Upper lobe of left lung (tissue), 6 donors: ENCODE data around the gene TROAP. TPM values are rescaled to one million over a fixed set of nuclear protein-coding genes. Genes with fewer than 3 reads are reported as not detected.
A peak's percentile ranks its signal among the peaks of the same experiment; 100 is the strongest.

ENCODE experiments used
- ATAC-seq, 2 donors: fragments of 200-7000 bp; cut with Tn5 transposase; one replicate each; pipeline ENCODE4 v1.9.1; 2022; ENCODE audit warnings: mild to moderate bottlenecking in 2 of 2, moderate library complexity in 2 of 2; ENCODE audit not compliant: low FRiP score in 2 of 2
- DNase-seq, 2 donors: peaks; one replicate each; pipeline ENCODE4 v3.0.0-alpha.2; 2019 to 2020
- H3K27ac ChIP-seq, 4 donors: fragments of 200-600 bp; sonication (generic); one replicate each; pipeline ENCODE4 v1.5.1; 2016 to 2019
- H3K27me3 ChIP-seq, 4 donors: fragments of 200-600 bp; sonication (generic); one replicate each; pipeline ENCODE4 v1.5.1; 2017 to 2019
- H3K36me3 ChIP-seq, 4 donors: fragments of 200-600 bp; sonication (generic); one replicate each; pipeline ENCODE4 v1.5.1; 2016 to 2019
- H3K4me1 ChIP-seq, 4 donors: fragments of 200-600 bp; sonication (generic); one replicate each; pipeline ENCODE4 v1.5.1; 2018 to 2019
- H3K4me3 ChIP-seq, 4 donors: fragments of 200-600 bp; sonication (generic); one replicate each; pipeline ENCODE4 v1.5.1; 2017 to 2019; ENCODE audit warnings: mild to moderate bottlenecking in 2 of 4, moderate library complexity in 1 of 4
- H3K9me3 ChIP-seq, 4 donors: fragments of 200-600 bp; sonication (generic); one replicate each; pipeline ENCODE4 v1.5.1; 2018 to 2019
- CTCF ChIP-seq, 6 experiments: fragments of 450-650 bp in 4 of 6; fragments of 200-600 bp in 2 of 6; sonication (generic) in 2 of 6; IDR thresholded peaks; one replicate each; pipeline ENCODE4 v1.5.1; 2016 to 2019; ENCODE audit warnings: antibody characterized with exemption in 6 of 6
- EP300 ChIP-seq, 4 donors: sonication (generic); formaldehyde crosslinking; IDR thresholded peaks; one replicate each; pipeline ENCODE4 v1.5.1; 2017; ENCODE audit warnings: antibody characterized with exemption in 4 of 4, control low read depth in 2 of 4
- POLR2A ChIP-seq, 4 donors: fragments of 450-650 bp; IDR thresholded peaks; one replicate each; pipeline ENCODE4 v1.5.1; 2016 to 2017; ENCODE audit warnings: antibody characterized with exemption in 4 of 4, mild to moderate bottlenecking in 2 of 4
- POLR2AphosphoS5 ChIP-seq, 2 donors: sonication (generic); formaldehyde crosslinking; IDR thresholded peaks; one replicate each; pipeline ENCODE4 v1.5.1; 2017; ENCODE audit warnings: antibody characterized with exemption in 2 of 2
- WGBS, 2 donors: methylation state at CpG; one replicate each; pipeline ENCODE4 v1.1.5; 2017 to 2018; 5-methylcytosine and 5-hydroxymethylcytosine counted together
- total RNA-seq, 6 donors: library from RNA; depleted of rRNA in 4 of 6; stranded (reverse); fragments of >200 nt in 4 of 6; gene quantifications; one replicate each; pipeline versions ENCODE4 v1.1.0 to v1.2.1, GENCODE V29; 2016 to 2021
- donor health status: DM: no; HTN: no; CAD: no; lungs with moderate emphysema.
- donor health status: DM: no; HTN: yes; CAD: no; lungs with severe emphysema.

TROAP gene
- total RNA-seq, 6 donors from 2014 or later, result 0.86 to 3.3 (median 3.0) TPM; not detected in 2

- Histone ChIP-seq H3K27ac (no peak overlapping the region), H3K36me3 (no peaks in the 10 kb centered on the region), H3K27me3 (peaks cover 4 to 55% (median 38%) of the 10 kb centered on the region in 4 donors), H3K4me3 (peak overlapping the region in 1 of 4 donors; percentile 41), H3K9me3 (no peaks in the 10 kb centered on the region), H3K4me1 (peaks cover 54 to 59% (median 57%) of the 10 kb centered on the region in 4 donors)
- TF ChIP-seq EP300 (IDR thresholded peaks at IDR 0.05), result no peak
- no peak for TF ChIP-seq CTCF (IDR thresholded peaks at IDR 0.05)
- no peak for TF ChIP-seq POLR2AphosphoS5 (IDR thresholded peaks at IDR 0.05)
- TF ChIP-seq POLR2A (IDR thresholded peaks at IDR 0.05), result no peak
- DNase-seq, result peak in 1 of 2 donors; percentile 8
- no peak for ATAC-seq
- 13 to 17% methylated on average over 9 to 15 of the region's 15 CpGs for WGBS, 2 donors
Observed at GRCh38 chr12:49344486-49345050, 21.5 kb downstream of the TROAP start.

GRCh38 chr12:49345051-49345824, 22.2 kb downstream of the TROAP start:
- peaks cover 54 to 59% (median 57%) of the 10 kb centered on the region in 4 donors for H3K4me1 ChIP-seq
- DNase-seq (peak; percentile 23 to 89), ATAC-seq (peak in 1 of 2 donors; percentile 1)
- TF ChIP-seq EP300 (IDR thresholded peaks at IDR 0.05), result no peak
- no peak for TF ChIP-seq CTCF (IDR thresholded peaks at IDR 0.05)
- no peak for TF ChIP-seq POLR2A (IDR thresholded peaks at IDR 0.05)
- TF ChIP-seq POLR2AphosphoS5 (IDR thresholded peaks at IDR 0.05), result no peak
- no peak overlapping the region for H3K27ac ChIP-seq
- 1 to 2% methylated on average over 25 to 61 of the region's 70 CpGs for WGBS, 2 donors
- no peaks in the 10 kb centered on the region for H3K36me3 ChIP-seq
- peak overlapping the region in 3 of 4 donors; percentile 23 to 43 (median 41) for H3K4me3 ChIP-seq
- peaks cover 4 to 55% (median 38%) of the 10 kb centered on the region in 4 donors for H3K27me3 ChIP-seq
- H3K9me3 ChIP-seq, result no peaks in the 10 kb centered on the region

GRCh38 chr12:49345825-49346658, 23.0 kb downstream of the TROAP start:
- Histone ChIP-seq H3K4me3 (peak overlapping the region in 3 of 4 donors; percentile 23 to 43 (median 41)), H3K27me3 (peaks cover 4 to 55% (median 38%) of the 10 kb centered on the region in 4 donors), H3K36me3 (no peaks in the 10 kb centered on the region), H3K27ac (no peak overlapping the region), H3K9me3 (no peaks in the 10 kb centered on the region), H3K4me1 (peaks cover 54 to 59% (median 57%) of the 10 kb centered on the region in 4 donors)
- TF ChIP-seq POLR2AphosphoS5 (IDR thresholded peaks at IDR 0.05), result no peak
- TF ChIP-seq EP300 (IDR thresholded peaks at IDR 0.05), result no peak
- no peak for TF ChIP-seq POLR2A (IDR thresholded peaks at IDR 0.05)
- TF ChIP-seq CTCF (IDR thresholded peaks at IDR 0.05), result no peak
- 4% methylated on average over 42 to 61 of the region's 61 CpGs for WGBS, 2 donors
- peak; percentile 8 to 46 for DNase-seq
- no peak for ATAC-seq

GRCh38 chr12:49346659-49347310, 23.7 kb downstream of the TROAP start, which contains the start of gene DNAJC22:
Gene DNAJC22, plus strand, starts transcription at chr12:49346888. Its CDS starts 1,985 bp downstream, at chr12:49348873.
- Histone ChIP-seq H3K4me1 (peaks cover 54 to 59% (median 56%) of the 10 kb centered on the region in 4 donors), H3K4me3 (peak within 1 kb of the TSS in 3 of 4 donors; percentile 21 to 43 (median 41)), H3K27me3 (peaks cover 4 to 55% (median 38%) of the 10 kb centered on the region in 4 donors), H3K9me3 (no peaks in the 10 kb centered on the region), H3K36me3 (no peaks in the 10 kb centered on the region), H3K27ac (no peak within 1 kb of the TSS)
- 0 to 3% methylated on average over 18 to 33 of the region's 47 CpGs for WGBS, 2 donors
- TF ChIP-seq POLR2A (IDR thresholded peaks at IDR 0.05), result no peak
- TF ChIP-seq POLR2AphosphoS5 (IDR thresholded peaks at IDR 0.05), result no peak
- no peak for TF ChIP-seq CTCF (IDR thresholded peaks at IDR 0.05)
- TF ChIP-seq EP300 (IDR thresholded peaks at IDR 0.05), result no peak
- no peak for ATAC-seq
- DNase-seq, result peak; percentile 21 to 87
